Measurements from ENCODE around the gene EEA1. TPM values are rescaled to one million over a fixed set of nuclear protein-coding genes. Genes with fewer than 3 reads are reported as not detected.

EEA1 gene
- total and polyA plus RNA-seq, 2 of the 8 experiments (the other 6 are each of a cell fraction or from before 2014, with no cell fraction given) = 1.0 to 18.8 TPM

DNA sequence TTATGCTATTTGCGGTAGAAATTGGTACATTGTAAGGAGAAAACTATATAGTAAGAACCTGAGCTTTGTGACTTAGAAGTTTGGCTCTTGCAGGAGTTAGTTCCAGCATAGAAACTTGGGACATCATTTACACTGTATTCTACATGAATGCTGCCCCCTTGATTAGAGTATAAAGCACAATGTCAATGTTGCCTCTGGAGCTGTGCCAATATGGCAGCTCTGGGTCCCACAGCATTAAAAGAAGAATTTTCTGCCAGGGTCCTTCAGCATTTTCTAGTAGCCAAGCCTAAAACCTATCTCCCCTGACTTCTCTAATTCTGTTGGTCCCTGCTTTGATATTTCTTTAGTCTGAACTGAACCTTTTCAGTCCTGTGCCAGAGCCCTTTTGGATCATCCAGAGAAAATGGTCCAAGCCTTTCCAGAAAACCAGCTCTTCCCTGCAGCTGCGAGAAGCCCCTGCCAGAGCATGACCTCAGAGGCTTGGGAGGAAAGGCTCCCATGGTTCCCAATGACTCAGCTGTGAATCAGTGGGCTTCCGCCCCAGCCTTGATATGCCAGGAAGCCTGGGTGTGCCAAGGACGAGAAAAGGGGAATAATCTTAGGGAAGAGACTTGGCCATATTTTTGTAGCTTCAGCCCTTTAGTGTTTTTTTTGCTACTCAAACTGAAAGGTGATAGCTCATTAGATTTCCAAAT, 183.1 kb downstream of the EEA1 start:
- H4K8ac ChIP-seq (ENCODE audit: extremely low read depth, insufficient read depth, low read length) = no peak overlapping the region
- H3K79me1 ChIP-seq (ENCODE audit: low read depth, low read length) = no peaks in the 10 kb centered on the region
- no peak overlapping the region for H4K91ac ChIP-seq (replicated peaks; ENCODE audit: insufficient read length, low read length)
- no peak overlapping the region for H2BK5ac ChIP-seq (ENCODE audit: low read depth, low read length)
- no peaks in the 10 kb centered on the region for H3K27me3 ChIP-seq (replicated peaks in 1 of 4; ENCODE audit: control insufficient read depth in 3 of 4, extremely low read depth in 1 of 4, insufficient read depth in 3 of 4, low read length in 3 of 4)
- H2AK5ac ChIP-seq (ENCODE audit: low read depth, low read length) = no peak overlapping the region
- no peak overlapping the region for H3K4me2 ChIP-seq (ENCODE audit: insufficient read depth in 1 of 2, low read depth in 2 of 2, low read length in 2 of 2)
- DNase-seq (ENCODE audit: low read depth in 1 of 2, low spot score in 2 of 2) = no peak
- no peak overlapping the region for H3K56ac ChIP-seq (replicated peaks; ENCODE audit: insufficient read length, low read depth, low read length)
- no peak overlapping the region for H3K18ac ChIP-seq (ENCODE audit: extremely low read depth, low read length)
- POLR2A ChIA-PET (ENCODE audit: partially characterized antibody) = no interaction called here
- H3K4me3 ChIP-seq (ENCODE audit: extremely low read depth in 1 of 4, insufficient read depth in 2 of 4, low read depth in 3 of 4, low read length in 4 of 4) = no peak overlapping the region
- H3K9ac ChIP-seq (replicated peaks in 1 of 4; ENCODE audit: extremely low read depth in 1 of 4, low read depth in 3 of 4, low read length in 3 of 4) = no peak overlapping the region
- H3K23me2 ChIP-seq (ENCODE audit: low read depth, low read length) = no peaks in the 10 kb centered on the region
- no peak for FAIRE-seq
- H2BK15ac ChIP-seq (ENCODE audit: low read length) = no peak overlapping the region
- 91% methylated on average over 4 of the region's 4 CpGs; no CpG with 5 or more reads in 1 of the 2 experiments for WGBS, 2 experiments (ENCODE audit: extremely low coverage in 1 of 2, insufficient coverage in 1 of 2, insufficient read length in 1 of 2, insufficient replicate concordance in 2 of 2, low coverage in 1 of 2, low lambda C conversion rate in 2 of 2, missing lambda C conversion rate in 1 of 2)
- H3K27ac ChIP-seq (ENCODE audit: low read depth, low read length) = no peak overlapping the region
- TF ChIP-seq TEAD4 (IDR thresholded peaks at IDR 0.05; ENCODE audit: low read depth, low read length) = no peak
- TF ChIP-seq, protein P1, sequence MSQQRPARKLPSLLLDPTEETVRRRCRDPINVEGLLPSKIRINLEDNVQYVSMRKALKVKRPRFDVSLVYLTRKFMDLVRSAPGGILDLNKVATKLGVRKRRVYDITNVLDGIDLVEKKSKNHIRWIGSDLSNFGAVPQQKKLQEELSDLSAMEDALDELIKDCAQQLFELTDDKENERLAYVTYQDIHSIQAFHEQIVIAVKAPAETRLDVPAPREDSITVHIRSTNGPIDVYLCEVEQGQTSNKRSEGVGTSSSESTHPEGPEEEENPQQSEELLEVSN (IDR thresholded peaks at IDR 0.05) = no peak
- no peak for TF ChIP-seq POU5F1 (IDR thresholded peaks at IDR 0.05; ENCODE audit: low read depth, low read length)
- TF ChIP-seq SP4 (IDR thresholded peaks at IDR 0.05; ENCODE audit: low read length) = no peak
- no peak for TF ChIP-seq ASH2L (IDR thresholded peaks at IDR 0.05; ENCODE audit: low read length)
- no peak for TF ChIP-seq EP300 (IDR thresholded peaks at IDR 0.05; ENCODE audit: borderline replicate concordance in 1 of 2, low read depth in 2 of 2, low read length in 2 of 2)
- TF ChIP-seq BACH1 (IDR thresholded peaks at IDR 0.05; ENCODE audit: low read length) = no peak
- no peaks in the 10 kb centered on the region for H3K4me1 ChIP-seq (replicated peaks in 1 of 4; ENCODE audit: control insufficient read depth in 3 of 4, insufficient read depth in 4 of 4, low read length in 3 of 4)
- H3K14ac ChIP-seq (ENCODE audit: insufficient read length) = no peak overlapping the region
- no peak overlapping the region for H3K23ac ChIP-seq (ENCODE audit: insufficient read length)
- H4K5ac ChIP-seq (ENCODE audit: insufficient read length, low read depth, low read length) = no peak overlapping the region
- no peaks in the 10 kb centered on the region for H3K36me3 ChIP-seq (ENCODE audit: control insufficient read depth in 2 of 4, insufficient read depth in 4 of 4, low read length in 3 of 4)
- no peak overlapping the region for H2BK12ac ChIP-seq (ENCODE audit: low read depth, low read length)
- no peak overlapping the region for H2BK120ac ChIP-seq (replicated peaks; ENCODE audit: low read depth, low read length)
- H2BK20ac ChIP-seq (ENCODE audit: low read length) = no peak overlapping the region
- no peaks in the 10 kb centered on the region for H3K9me3 ChIP-seq (ENCODE audit: insufficient read depth in 2 of 2, low read depth in 1 of 2, low read length in 1 of 2)
- CTCF ChIA-PET (ENCODE audit: partially characterized antibody) = interaction anchor here (0.8 to 1.4 kb wide), 3 partner anchors 10 to 29 kb away, joined by 3 to 4 read pairs (median 4); no protein-coding TSS in a partner anchor
- no peaks in the 10 kb centered on the region for H4K20me1 ChIP-seq (replicated peaks in 1 of 2; ENCODE audit: control insufficient read depth in 1 of 2, insufficient read depth in 2 of 2, low read length in 2 of 2)
- no peak overlapping the region for H3K4ac ChIP-seq (replicated peaks; ENCODE audit: insufficient read length, low read depth, low read length)
- H2AFZ ChIP-seq (ENCODE audit: low read length) = no peak overlapping the region
- no peaks in the 10 kb centered on the region for H3K79me2 ChIP-seq (ENCODE audit: control insufficient read depth in 1 of 2, insufficient read depth in 2 of 2, low read length in 2 of 2)

Measured in H1 (cell line).